Measurements from ENCODE around the gene CEP78. TPM values are rescaled to one million over a fixed set of nuclear protein-coding genes. Genes with fewer than 3 reads are reported as not detected.
A peak's percentile ranks its signal among the peaks of the same experiment; 100 is the strongest.
"Not testable (repeated sequence)": the region's sequence is repeated elsewhere in the genome, so short reads cannot be mapped to it uniquely, and the experiment has no call there.

The CEP78 gene
- total RNA-seq, 1 donor from 2014 or later, result 33.7 TPM

DNA sequence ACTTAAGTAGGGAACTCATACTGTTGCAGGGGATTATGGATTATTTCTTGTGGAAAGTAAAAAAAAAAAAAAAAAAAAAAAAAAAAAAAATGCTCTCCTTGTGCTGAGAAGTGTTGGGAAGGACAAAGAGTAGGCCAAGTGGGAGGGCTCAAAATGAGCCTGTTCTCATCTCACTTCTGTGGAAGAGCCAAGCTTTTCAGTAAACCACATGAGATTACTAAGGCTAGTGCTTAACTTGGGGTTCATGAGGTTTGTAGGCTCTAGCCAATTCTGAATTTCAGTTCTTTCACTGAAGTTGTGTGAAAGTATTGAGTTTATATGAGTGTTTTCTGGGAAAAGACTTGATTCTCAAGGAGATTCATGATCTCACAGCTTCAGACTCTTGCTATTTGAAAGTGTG lies 23.0 kb upstream of the CEP78 start:
- Mint-ChIP-seq H3K4me3 (ENCODE audit: low read depth) (no peak overlapping the region), H3K9me3 (no peaks in the 10 kb centered on the region), H3K36me3 (ENCODE audit: low read depth) (no peaks in the 10 kb centered on the region), H3K27me3 (ENCODE audit: low read depth) (no peaks in the 10 kb centered on the region), H3K27ac (no peak overlapping the region), H3K4me1 (ENCODE audit: low read depth) (peaks cover 26% of the 10 kb centered on the region)
- no peak for DNase-seq (ENCODE audit: low spot score)
- intact Hi-C loops (cut with micrococcal nuclease), result loop anchor here (5.0 kb wide), 1 partner anchor 81 kb away; no protein-coding TSS in a partner anchor

DNA sequence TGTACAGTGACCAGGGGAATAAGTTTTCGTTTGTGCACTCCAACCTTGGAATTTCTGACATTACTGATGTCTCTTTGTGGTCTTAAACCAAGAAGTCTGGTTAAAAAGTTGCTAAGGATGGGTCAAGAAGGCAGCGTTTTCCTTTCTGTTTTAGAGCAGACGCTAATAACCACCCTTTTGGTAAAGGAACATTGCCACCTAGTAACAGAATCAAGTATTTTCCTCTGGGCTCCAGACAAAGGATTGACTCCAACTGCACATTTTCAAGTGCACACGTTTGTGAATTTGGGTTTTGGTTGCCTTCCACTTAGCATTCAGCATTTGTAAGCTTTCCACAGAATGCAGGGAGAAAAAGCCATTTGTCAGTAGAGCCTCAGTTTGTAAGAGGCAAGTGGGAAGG lies 22.2 kb upstream of the CEP78 start:
- H3K27me3 Mint-ChIP-seq (ENCODE audit: low read depth), result no peaks in the 10 kb centered on the region
- no peak overlapping the region for H3K27ac Mint-ChIP-seq
- no peaks in the 10 kb centered on the region for H3K9me3 Mint-ChIP-seq
- H3K4me1 Mint-ChIP-seq (ENCODE audit: low read depth), result peaks cover 26% of the 10 kb centered on the region
- H3K4me3 Mint-ChIP-seq (ENCODE audit: low read depth), result no peak overlapping the region
- DNase-seq (ENCODE audit: low spot score), result no peak
- no peaks in the 10 kb centered on the region for H3K36me3 Mint-ChIP-seq (ENCODE audit: low read depth)
- intact Hi-C loops (cut with micrococcal nuclease), result loop anchor here (5.0 kb wide), 1 partner anchor 81 kb away; no protein-coding TSS in a partner anchor

DNA sequence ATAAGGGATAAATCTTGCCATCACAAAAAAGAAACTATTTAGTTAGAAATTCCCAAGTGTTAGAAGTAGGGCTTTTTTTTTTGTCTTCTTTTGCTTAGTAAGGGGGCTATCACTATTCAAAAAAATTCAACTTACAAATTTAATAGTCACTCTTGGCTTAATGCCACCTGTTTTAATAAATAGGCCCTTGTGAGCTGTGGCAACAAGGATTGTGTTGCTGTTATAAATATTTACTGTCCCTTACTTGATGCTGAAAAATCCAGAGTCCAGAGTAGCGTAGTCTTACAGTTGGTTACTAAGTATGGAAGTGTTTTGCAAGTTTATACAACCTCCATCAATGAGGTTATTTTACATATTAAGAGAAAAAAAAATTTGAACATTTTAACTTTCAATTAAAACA lies 21.4 kb upstream of the CEP78 start:
- Mint-ChIP-seq H3K9me3 (no peaks in the 10 kb centered on the region), H3K36me3 (ENCODE audit: low read depth) (no peaks in the 10 kb centered on the region), H3K4me1 (ENCODE audit: low read depth) (peaks cover 26% of the 10 kb centered on the region), H3K4me3 (ENCODE audit: low read depth) (no peak overlapping the region), H3K27ac (no peak overlapping the region), H3K27me3 (ENCODE audit: low read depth) (no peaks in the 10 kb centered on the region)
- intact Hi-C loops (cut with micrococcal nuclease), result loop anchor here (5.0 kb wide), 1 partner anchor 82 kb away; no protein-coding TSS in a partner anchor
- no peak for DNase-seq (ENCODE audit: low spot score)

DNA sequence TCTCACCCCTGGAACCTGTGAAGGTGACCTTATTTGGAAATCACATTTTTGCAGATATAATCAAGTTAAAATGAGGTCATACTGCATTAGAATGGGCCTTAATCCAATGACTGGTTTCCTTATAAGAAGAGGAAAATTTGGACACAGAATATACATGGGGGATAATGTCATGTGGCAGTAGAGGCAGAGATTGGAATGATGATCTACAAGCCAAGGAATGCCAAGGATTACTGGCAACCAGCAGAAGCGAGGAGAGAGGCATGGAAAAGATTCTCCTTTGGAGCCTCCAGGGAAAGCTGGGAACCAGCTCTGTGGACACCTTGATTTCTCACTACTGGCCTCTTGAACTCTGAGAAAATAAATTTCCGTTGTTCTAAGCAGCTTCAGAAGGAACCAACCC lies 20.2 kb upstream of the CEP78 start:
- intact Hi-C loops (cut with micrococcal nuclease), result no loop called here
- H3K27ac Mint-ChIP-seq, result no peak overlapping the region
- DNase-seq (ENCODE audit: low spot score), result no peak
- no peaks in the 10 kb centered on the region for H3K9me3 Mint-ChIP-seq
- no peaks in the 10 kb centered on the region for H3K27me3 Mint-ChIP-seq (ENCODE audit: low read depth)
- no peak overlapping the region for H3K4me3 Mint-ChIP-seq (ENCODE audit: low read depth)
- no peaks in the 10 kb centered on the region for H3K36me3 Mint-ChIP-seq (ENCODE audit: low read depth)
- peaks cover 19% of the 10 kb centered on the region for H3K4me1 Mint-ChIP-seq (ENCODE audit: low read depth)

DNA sequence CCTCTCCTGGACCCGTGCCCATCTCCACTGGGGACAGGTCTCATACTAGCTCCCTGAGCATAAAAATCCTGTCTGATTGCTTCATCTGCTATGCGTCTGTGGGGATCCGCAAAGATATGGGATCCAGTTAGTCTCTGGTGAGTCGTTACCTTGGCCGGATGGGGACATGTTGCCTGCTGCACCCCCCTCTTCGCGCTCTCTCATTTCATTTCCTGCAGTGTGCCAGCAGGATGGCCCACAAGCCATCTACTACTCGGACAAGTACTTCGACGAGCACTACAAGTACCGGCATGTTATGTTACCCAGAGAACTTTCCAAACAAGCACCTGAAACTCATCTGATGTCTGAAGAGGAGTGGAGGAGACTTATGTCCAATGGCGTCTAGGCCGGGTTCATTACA lies 17.0 kb upstream of the CEP78 start:
- no peak overlapping the region for H3K27ac Mint-ChIP-seq
- intact Hi-C loops (cut with micrococcal nuclease), result no loop called here
- no peaks in the 10 kb centered on the region for H3K9me3 Mint-ChIP-seq
- H3K4me3 Mint-ChIP-seq (ENCODE audit: low read depth), result no peak overlapping the region
- DNase-seq (ENCODE audit: low spot score), result no peak
- peaks cover 3% of the 10 kb centered on the region for H3K27me3 Mint-ChIP-seq (ENCODE audit: low read depth)
- H3K4me1 Mint-ChIP-seq (ENCODE audit: low read depth), result no peaks in the 10 kb centered on the region
- no peaks in the 10 kb centered on the region for H3K36me3 Mint-ChIP-seq (ENCODE audit: low read depth)

DNA sequence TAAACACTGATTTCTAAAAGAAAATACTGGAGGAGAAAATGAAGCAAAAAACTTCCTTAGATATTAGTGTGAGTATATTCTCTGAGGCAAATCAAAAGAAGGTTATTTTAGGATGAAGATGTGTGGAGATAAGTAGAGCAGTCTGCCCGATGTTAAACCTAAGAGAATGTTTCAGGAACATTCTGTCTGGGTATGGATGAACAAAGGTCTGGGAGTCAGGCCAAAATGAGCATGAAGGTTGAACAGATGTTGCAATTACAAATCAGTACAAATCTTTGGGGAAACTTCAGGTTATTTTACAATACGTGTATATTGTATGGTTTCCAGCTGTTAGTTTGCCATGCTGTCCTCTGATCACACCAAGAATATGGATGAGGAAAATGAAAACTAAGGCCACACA lies 14.4 kb upstream of the CEP78 start:
- no peak for DNase-seq (ENCODE audit: low spot score)
- H3K4me1 Mint-ChIP-seq (ENCODE audit: low read depth), result no peaks in the 10 kb centered on the region
- intact Hi-C loops (cut with micrococcal nuclease), result no loop called here
- H3K9me3 Mint-ChIP-seq, result no peaks in the 10 kb centered on the region
- H3K27me3 Mint-ChIP-seq (ENCODE audit: low read depth), result peaks cover 13% of the 10 kb centered on the region
- H3K27ac Mint-ChIP-seq, result no peak overlapping the region
- no peaks in the 10 kb centered on the region for H3K36me3 Mint-ChIP-seq (ENCODE audit: low read depth)
- H3K4me3 Mint-ChIP-seq (ENCODE audit: low read depth), result no peak overlapping the region

DNA sequence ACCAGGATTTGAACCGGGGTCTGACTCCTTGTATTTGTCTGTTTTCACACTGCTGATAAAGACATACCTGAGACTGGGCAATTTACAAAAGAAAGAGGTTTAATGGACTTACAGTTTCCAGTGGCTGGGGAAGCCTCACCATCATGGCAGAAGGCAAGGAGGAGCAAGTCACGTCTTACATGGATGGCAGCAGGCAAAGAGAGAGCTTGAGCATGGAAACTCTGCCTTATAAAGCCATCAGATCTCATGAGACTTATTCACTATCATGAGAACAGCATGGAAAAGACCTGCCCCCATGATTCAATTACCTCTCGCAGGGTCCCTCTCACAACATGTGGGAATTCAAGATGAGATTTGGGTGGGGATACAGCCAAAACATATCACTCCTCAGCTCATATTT lies 14.0 kb upstream of the CEP78 start:
- intact Hi-C loops (cut with micrococcal nuclease); H3K27ac Mint-ChIP-seq; DNase-seq (ENCODE audit: low spot score); H3K36me3 Mint-ChIP-seq (ENCODE audit: low read depth); H3K9me3 Mint-ChIP-seq; H3K4me1 Mint-ChIP-seq (ENCODE audit: low read depth); H3K4me3 Mint-ChIP-seq (ENCODE audit: low read depth): not testable (repeated sequence)
- H3K27me3 Mint-ChIP-seq (ENCODE audit: low read depth), result peaks cover 13% of the 10 kb centered on the region

DNA sequence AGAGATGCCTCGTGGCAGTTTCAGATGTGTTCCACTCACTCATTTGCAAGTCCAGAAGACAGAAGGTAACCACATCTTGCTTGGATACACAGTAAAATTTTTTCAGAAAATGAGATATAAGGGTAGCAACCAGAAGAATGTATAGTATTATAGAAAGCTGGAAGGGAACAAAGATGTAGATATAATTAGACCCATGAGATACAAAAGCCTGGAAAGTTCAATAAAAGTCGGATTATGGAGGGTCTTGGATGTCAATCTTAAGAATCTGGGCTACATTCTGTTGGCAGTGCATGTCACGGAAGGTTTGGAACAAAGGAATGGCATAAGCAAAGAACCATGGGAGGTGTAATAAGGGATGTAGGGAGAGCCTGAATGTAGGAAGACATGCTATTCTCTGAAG lies 5.1 kb upstream of the CEP78 start:
- H3K27ac Mint-ChIP-seq, result no peak overlapping the region
- no peak for DNase-seq (ENCODE audit: low spot score)
- peaks cover 5% of the 10 kb centered on the region for H3K27me3 Mint-ChIP-seq (ENCODE audit: low read depth)
- H3K36me3 Mint-ChIP-seq (ENCODE audit: low read depth), result no peaks in the 10 kb centered on the region
- H3K4me3 Mint-ChIP-seq (ENCODE audit: low read depth), result no peak overlapping the region
- H3K4me1 Mint-ChIP-seq (ENCODE audit: low read depth), result peaks cover 11% of the 10 kb centered on the region
- H3K9me3 Mint-ChIP-seq, result no peaks in the 10 kb centered on the region
- intact Hi-C loops (cut with micrococcal nuclease), result loop anchor here (10.0 kb wide), 1 partner anchor 256 kb away; no protein-coding TSS in a partner anchor

DNA sequence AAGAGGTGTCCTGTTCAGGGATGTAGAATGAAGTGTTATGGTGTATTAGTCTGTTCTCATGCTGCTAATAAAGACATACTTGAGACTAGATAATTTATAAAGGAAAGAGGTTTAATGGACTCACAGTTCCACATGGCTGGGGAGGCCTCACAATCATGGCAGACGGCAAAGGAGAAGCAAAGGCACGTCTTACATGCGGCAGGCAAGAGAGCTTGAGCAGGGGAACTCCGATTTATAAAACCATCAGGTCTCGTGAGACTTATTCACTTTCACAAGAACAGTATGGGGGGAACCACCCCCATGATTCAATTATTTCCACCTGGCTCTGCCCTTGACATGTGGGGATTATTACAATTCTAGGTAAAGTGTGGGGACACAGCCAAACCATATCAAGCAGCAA lies 3.4 kb upstream of the CEP78 start:
- intact Hi-C loops (cut with micrococcal nuclease), result loop anchor here (10.0 kb wide), 1 partner anchor 258 kb away; no protein-coding TSS in a partner anchor
- not testable (repeated sequence) for DNase-seq (ENCODE audit: low spot score); H3K27ac Mint-ChIP-seq; H3K36me3 Mint-ChIP-seq (ENCODE audit: low read depth); H3K9me3 Mint-ChIP-seq; H3K27me3 Mint-ChIP-seq (ENCODE audit: low read depth); H3K4me3 Mint-ChIP-seq (ENCODE audit: low read depth)
- peaks cover 15% of the 10 kb centered on the region for H3K4me1 Mint-ChIP-seq (ENCODE audit: low read depth)

DNA sequence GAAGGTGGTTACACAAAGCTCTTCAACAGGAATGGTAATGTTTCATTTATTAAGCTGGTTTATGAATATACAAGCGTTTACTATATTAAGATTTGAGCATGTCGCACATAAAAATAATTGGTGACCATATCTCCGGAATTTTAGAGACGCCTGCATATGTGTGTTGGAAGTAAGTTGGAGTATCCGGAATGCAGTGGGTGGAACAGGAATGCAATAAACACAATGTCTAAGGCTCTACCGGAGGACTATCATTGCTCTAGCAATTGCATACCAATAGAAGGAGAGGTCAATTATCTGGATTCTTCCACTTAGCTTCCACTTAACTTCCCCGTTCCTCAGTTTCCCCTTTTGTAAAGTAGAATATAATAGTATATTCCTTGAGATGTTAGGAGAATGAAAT lies 1.1 kb upstream of the CEP78 start:
- H3K9me3 Mint-ChIP-seq, result no peaks in the 10 kb centered on the region
- H3K36me3 Mint-ChIP-seq (ENCODE audit: low read depth), result peaks cover 16% of the 10 kb centered on the region
- H3K4me1 Mint-ChIP-seq (ENCODE audit: low read depth), result peaks cover 34% of the 10 kb centered on the region
- H3K27ac Mint-ChIP-seq, result no peak overlapping the region
- H3K27me3 Mint-ChIP-seq (ENCODE audit: low read depth), result no peaks in the 10 kb centered on the region
- H3K4me3 Mint-ChIP-seq (ENCODE audit: low read depth), result no peak overlapping the region
- no peak for DNase-seq (ENCODE audit: low spot score)
- intact Hi-C loops (cut with micrococcal nuclease), result loop anchor here (10.0 kb wide), 1 partner anchor 260 kb away; no protein-coding TSS in a partner anchor

DNA sequence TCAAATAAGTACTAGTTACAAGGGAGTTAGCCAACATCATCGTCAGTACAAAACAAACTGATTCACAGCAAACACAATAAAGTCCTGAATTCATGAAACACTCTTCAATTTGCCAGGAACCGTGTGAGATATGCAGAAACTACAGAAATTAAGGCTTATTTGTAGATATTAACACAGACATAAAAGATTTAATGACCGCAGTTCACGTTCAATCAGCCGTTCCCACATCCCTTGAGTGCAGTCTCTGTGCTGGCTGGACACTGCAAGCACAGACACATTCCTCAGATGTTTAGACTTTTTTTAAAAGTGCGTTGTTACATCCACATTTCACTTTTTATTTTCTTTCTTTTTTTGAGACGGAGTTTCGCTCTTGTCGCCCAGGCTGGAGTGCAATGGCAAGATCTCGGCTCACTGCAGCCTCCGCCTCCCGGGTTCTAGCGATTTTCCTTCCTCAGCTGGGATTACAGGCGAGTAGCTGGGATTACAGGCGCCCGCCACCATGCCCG lies 566 bp upstream of the CEP78 start:
- no peaks in the 10 kb centered on the region for H3K9me3 Mint-ChIP-seq
- peaks cover 21% of the 10 kb centered on the region for H3K36me3 Mint-ChIP-seq (ENCODE audit: low read depth)
- intact Hi-C loops (cut with micrococcal nuclease), result loop anchor here (10.0 kb wide), 1 partner anchor 261 kb away; no protein-coding TSS in a partner anchor
- no peak for DNase-seq (ENCODE audit: low spot score)
- H3K4me1 Mint-ChIP-seq (ENCODE audit: low read depth), result peaks cover 35% of the 10 kb centered on the region
- H3K27ac Mint-ChIP-seq, result peak overlapping the region; percentile 87
- no peaks in the 10 kb centered on the region for H3K27me3 Mint-ChIP-seq (ENCODE audit: low read depth)
- no peak overlapping the region for H3K4me3 Mint-ChIP-seq (ENCODE audit: low read depth)

DNA sequence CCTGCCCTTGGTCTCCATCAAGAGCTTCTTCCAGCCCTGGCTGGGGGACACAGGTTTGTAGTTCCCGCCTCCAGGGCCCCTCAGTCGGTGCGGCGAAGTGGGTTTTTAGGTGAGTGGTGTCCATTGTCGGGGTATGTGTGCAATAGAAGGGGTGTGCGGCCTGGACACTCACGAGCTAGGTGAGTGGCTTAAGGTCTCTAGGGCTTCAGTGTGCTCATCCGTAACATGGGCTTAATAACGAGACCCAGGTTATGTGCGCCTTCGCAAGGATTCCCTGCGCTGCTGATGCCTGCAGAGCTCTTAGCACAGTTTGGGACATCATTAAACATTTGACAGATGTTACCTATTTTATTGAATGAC lies 656 bp downstream of the CEP78 start:
- no peaks in the 10 kb centered on the region for H3K9me3 Mint-ChIP-seq
- no peak for DNase-seq (ENCODE audit: low spot score)
- H3K27ac Mint-ChIP-seq, result peak overlapping the region; percentile 63
- no peaks in the 10 kb centered on the region for H3K27me3 Mint-ChIP-seq (ENCODE audit: low read depth)
- peaks cover 29% of the 10 kb centered on the region for H3K36me3 Mint-ChIP-seq (ENCODE audit: low read depth)
- no peak overlapping the region for H3K4me3 Mint-ChIP-seq (ENCODE audit: low read depth)
- peaks cover 35% of the 10 kb centered on the region for H3K4me1 Mint-ChIP-seq (ENCODE audit: low read depth)
- intact Hi-C loops (cut with micrococcal nuclease), result loop anchor here (2.0 to 10.0 kb wide), 2 partner anchors 60 to 262 kb away; partner anchors contain the start of gene PSAT1

DNA sequence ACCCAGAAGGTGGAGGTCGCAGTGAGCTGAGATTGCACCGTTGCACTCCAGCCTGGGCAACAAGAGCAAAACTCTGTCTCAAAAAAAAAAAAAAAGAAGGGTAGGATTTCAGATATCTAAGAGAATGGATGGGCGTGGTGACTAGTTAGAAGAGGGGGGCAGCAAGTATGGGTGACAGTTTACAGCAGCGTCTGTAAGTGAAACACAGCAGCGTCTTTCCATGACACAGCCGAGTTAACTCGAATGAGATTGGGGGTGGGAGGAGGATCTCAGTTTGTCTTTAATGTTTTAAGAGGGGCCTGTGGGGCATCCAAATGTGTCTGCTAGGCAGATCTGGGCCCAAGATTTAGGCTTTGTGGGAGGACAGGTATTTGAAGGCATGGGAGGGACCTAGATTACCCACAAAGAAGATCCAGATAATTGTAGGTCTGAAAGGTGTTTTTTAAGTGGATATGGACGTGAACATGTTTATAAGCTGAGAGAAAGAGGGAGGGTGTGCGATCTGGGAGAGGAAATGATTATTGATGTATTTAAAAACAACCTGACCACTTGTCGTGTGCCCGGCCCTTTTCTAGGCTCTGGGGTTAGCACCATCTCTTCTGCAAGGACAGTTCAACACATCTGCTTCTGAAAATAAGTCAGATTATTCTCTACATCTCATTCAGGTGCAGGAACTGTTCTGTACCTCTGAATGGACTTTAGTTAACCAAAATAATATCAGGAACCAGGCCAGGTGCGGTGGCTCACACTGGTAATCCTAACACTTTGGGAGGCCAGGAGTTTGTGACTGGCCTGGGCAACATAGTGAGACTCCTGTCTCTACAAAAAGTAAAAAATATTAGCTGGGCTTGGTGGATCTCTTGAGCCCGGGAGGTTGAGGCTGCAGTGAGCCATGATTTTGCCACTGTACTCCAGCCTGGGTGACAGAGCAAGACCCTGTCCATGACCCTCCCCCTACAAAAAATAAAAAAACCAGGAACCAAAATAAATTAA lies 2.5 kb downstream of the CEP78 start:
- Mint-ChIP-seq H3K27me3 (ENCODE audit: low read depth) (no peaks in the 10 kb centered on the region), H3K4me3 (ENCODE audit: low read depth) (peak overlapping the region; percentile 49), H3K4me1 (ENCODE audit: low read depth) (peaks cover 43% of the 10 kb centered on the region), H3K27ac (no peak overlapping the region), H3K9me3 (no peaks in the 10 kb centered on the region), H3K36me3 (ENCODE audit: low read depth) (peaks cover 36% of the 10 kb centered on the region)
- intact Hi-C loops (cut with micrococcal nuclease), result loop anchor here (10.0 kb wide), 1 partner anchor 264 kb away; no protein-coding TSS in a partner anchor
- DNase-seq (ENCODE audit: low spot score), result no peak

All from activated T-helper 2 cell treated with anti-CD3 and anti-CD28 coated beads, Interferon-gamma antibody, Interleukin-2, Interleukin-4, amounts not matched to agents 10 μg/mL and 5 μg/mL and 100 μg/mL, durations not matched to agents 14 hours and 24 hours and 36 hours (primary cell).